Stimulated activated CD4-positive, alpha-beta T cell treated with anti-CD3 and anti-CD28 coated beads, Interleukin-1b, Interleukin-23, amount 100 ng/mL, for 4 hours (primary cell): ENCODE results near the gene NDUFB10.
"Not testable (repeated sequence)": the region's sequence is repeated elsewhere in the genome, so short reads cannot be mapped to it uniquely, and the experiment has no call there.

Source experiments
- DNase-seq, 2 donors: peaks; one replicate each; pipeline ENCODE4 v3.0.0-alpha.2; 2020; ENCODE audit warnings: low read depth in 2 of 2

NDUFB10 gene

DNA sequence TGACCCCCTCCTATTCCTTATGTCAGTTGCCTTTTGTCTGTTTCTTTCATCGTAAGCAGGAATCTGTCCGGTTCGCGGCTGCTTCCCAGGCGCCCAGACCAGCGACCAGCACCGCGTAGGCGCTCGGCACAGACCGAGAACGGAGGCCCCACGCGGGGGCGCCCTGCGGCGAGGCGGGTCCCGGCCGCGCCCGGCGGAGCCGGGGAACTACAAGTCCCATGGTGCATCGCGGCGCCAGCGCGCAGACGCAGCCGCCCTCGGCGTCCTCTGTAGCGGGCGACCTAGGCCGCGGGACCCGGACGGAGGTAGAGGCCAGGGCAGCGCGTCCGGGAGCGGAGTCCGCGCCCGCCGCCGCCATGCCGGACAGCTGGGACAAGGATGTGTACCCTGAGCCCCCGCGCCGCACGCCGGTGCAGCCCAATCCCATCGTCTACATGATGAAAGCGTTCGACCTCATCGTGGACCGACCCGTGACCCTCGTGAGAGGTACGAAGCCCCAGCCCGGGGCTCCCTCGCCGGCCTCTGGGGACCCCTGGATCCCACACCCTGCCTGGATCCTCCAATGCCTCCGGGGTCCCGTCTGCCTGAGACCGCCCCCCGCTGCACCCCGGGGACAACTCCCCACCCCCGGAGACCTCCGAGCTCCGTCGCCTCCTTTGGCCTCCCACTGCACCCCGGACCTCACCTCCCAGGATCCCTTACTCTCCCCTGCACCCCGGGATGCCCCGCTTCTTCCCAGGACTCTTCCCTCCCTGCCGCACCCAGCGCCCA lies at the start of gene NDUFB10:
Gene NDUFB10, plus strand, starts transcription at position 270 of the 771 bp plus-strand sequence. Its CDS starts 87 bp downstream, at position 357.
- peak; percentile 86 to 94 for DNase-seq

DNA sequence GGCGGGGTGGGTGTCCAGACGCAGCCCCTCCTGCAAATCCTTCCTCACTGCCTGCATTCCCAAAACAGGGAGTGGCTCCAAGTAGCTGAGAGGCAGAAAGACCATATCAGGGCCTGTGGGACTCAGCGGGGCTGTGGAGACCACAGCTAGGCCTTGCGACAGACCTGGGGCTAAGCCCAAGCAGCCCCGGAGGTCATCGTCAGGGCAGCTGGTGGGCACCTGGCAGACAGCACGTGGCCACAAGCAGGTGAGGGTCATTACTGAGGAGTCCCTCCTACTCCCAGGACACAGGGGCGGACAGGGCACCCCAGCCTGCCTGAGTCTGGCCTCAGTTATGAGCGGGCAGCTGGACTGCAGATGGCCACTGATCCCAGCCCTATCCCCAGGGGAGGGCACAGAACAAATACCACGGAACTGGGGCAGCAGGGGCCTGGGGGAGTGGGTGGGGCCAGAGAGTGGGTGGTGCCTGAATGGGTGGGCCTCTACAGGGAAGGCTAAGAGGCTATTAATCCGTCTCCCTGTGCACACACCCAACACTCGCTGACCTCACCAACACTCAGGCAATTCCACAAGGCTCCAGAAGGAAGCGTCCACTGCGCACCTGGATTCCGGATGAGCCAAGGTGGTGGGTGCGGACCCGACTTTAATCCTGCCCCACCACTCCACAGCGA lies 49.6 kb upstream of the NDUFB10 start:
- no peak for DNase-seq

DNA sequence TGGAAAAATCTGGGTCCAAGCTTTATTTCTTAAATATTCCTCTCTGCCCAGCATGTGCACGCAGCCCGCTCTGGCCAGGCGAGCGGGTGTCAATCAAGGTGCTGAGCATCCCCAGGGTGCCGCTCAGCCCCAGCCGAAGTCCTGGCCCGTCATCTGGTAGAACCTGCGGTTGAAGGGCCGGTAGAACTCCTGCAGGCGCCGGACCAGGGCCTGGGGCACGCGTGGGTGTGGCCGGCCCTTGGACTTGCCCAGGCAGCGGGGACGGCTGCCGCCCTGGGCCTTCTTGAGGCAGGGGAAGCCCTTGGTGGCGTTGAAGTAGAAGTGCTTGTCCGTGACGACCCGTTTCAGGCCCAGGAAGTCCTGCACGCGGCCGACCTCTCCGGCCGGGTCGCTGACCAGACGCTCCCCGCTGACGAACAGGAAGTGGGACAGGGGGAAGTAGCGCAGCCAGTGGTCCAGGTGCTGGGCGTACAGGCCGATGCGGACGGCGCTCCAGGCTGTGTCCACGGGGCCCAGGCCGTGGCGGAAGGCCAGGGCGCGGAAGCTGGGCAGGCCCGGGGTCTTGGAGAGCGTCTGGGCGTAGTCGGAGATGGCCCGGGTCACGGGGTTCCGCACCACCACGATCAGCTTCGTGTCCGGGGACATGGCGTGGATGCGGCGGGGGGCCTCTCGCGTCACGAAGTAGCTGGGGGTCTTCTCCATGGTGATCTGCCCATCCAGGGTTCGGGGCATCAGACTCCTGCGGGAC lies 47.7 kb upstream of the NDUFB10 start:
- DNase-seq = no peak

- no peak for DNase-seq
Measured at GRCh38 chr16:1912215-1912543, 47.2 kb upstream of the NDUFB10 start.

DNA sequence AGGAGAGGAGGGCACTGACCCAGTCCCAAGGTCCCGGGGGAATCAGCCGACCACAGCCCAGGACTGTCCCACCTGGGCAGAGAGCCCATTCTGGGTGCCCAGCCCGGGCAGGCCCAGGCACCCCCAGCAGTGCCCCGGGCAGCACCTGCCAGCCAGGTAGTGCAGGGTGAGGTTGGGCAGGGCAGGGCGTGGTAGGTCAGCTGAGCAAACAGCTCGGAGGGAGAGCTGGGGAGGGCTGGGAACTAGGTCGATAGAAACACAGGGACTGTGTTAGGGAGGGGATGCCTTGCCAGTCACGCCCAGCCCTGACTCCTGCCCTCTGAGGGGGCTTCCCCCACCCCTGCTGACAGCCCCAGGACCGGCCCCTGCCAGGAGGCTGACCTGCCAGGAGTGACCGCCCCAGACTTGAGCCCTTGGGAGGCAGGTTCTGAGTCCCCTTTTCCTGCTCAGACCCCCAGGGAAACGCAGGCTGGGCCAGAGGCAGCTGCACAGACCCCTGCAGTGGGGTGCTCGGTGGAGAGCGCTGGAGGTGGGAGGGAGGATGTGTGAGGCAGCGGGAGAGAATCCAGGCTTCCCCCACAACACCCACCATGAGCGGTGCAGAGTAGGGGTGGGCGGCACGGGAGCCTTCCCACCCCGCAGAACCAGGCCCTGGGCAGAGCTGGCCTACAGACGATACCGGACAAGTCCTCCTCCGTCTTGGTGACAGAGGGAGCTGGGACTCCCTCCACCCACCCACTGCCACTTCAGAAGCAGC lies 45.8 kb upstream of the NDUFB10 start:
- DNase-seq = no peak

DNA sequence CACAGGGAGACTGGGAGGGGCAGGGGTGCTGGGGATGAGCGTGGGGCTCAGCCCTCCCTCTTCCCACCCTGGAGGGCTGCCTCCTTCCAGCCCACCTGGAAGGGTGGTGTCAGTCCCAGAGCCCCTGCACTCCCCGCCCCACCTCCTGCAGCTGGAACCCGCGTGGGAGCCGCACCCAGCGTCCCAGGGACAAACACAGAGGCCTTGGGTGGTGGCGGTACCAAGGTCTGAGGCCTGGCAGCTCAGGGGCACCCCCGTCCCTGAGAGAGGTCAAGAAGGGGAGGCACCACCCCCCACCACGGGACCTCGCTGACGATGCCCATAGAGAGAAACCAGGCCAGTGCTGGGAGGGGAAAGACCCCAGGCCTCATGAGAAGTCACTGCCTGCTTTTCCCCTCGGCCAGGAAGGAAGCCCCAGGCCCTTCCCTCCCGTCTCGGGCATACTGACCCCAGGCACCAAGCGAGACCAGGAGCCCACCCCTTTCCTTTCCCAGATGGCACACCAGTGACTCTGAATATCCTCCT lies 45.2 kb upstream of the NDUFB10 start:
- DNase-seq = no peak

DNA sequence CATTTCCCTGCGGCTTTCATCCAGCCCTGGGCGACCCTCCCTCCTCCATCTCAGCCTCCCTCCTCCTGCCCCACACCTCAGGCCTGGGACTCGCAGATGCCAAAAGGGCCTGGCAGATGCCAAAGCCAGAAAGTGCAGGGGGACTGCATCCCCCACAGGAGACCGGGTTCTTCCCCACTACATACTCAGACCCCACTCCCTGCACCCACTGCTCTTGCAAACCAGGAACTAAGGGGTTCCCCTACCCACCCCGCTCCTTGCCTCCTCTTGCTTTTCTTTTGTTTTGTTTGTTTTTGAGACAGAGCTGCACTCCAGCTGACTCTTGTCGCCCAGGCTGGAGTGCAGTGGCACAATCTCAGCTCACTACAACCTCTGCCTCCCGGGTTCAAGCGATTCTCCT lies 44.4 kb upstream of the NDUFB10 start:
- DNase-seq = no peak

DNA sequence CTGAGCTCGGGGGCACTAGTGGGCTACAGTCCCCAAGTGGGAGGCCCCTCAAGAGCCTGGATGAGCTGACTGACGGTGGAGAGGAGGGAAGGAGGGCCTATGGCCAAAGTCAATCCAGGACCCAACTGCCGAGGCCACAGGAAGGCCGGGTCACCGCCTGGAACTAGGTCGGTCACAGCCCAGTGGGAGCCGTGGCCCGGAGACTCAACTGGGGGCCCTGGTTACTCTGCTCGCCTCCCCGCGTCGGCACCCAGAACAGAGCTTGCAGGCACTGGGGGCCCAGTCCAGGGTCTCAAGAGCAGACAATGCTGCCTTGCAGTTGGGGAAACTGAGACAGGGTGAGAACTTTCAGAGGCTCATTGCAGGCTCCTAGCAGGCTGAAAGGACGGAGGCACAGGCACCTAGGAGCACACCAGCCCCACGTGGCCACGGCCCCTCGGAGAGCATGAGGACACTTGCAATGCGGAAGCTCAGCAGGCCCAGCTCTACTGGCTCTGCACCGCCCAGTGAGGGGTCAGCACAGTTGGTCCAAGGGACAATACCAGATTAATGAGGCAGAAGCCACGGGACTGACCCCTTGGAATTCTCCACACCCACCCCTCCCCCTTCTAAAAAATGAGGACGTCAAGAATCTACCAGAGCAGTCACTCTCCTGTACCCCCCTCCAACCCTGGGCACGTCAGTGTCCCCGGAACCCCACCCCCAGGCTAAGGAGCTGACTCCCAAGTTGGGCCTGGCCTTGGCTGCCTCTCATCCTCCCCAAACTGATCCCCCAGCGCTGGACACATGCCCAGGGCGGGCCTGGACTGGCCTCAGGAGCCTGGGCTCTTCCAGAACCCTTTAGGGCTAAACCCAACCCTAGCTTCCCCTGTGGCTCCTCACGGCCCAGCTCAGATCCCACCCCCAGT lies 43.4 kb upstream of the NDUFB10 start:
- DNase-seq = no peak

- DNase-seq = no peak
Measured at GRCh38 chr16:1916640-1916990, 42.7 kb upstream of the NDUFB10 start.

GRCh38 chr16:1917056-1917664 lies 42.2 kb upstream of the NDUFB10 start:
- DNase-seq = no peak

- DNase-seq = no peak
Measured at GRCh38 chr16:1917665-1918350, 41.5 kb upstream of the NDUFB10 start.

- no peak for DNase-seq
Measured at GRCh38 chr16:1918351-1919326, 40.7 kb upstream of the NDUFB10 start, which contains the start of gene HS3ST6. HS3ST6 (minus strand) TSS chr16:1918415; CDS start chr16:1918323, 92 bp downstream.

GRCh38 chr16:1919327-1919998 lies 39.9 kb upstream of the NDUFB10 start:
- no peak for DNase-seq

GRCh38 chr16:1920122-1920521 lies 39.2 kb upstream of the NDUFB10 start:
- DNase-seq = not testable (repeated sequence)

GRCh38 chr16:1920727-1921171 lies 38.6 kb upstream of the NDUFB10 start:
- DNase-seq = no peak

DNA sequence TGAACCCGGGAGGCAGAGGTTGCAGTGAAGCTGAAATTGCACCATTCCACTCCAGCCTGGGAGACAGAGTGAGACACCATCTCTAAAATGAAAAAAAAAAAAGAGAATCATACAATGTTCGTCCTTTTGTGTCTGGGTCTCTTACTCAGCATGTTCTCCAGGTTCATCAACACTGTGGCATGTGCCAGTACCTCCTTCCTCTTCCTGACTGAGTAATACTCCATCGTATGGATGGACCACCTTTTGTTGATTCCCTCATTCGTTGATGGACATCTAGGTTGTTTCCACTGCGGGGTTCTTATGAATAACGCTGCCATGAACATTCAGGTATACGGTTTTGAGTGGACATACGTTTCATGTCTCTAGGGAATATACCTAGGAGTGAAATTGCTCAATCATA lies 37.0 kb upstream of the NDUFB10 start:
- DNase-seq = no peak

- no peak for DNase-seq
Measured at GRCh38 chr16:1923299-1924034, 35.9 kb upstream of the NDUFB10 start.
